Hematopoietic multipotent progenitor cell (in vitro differentiated cells): Measurements from ENCODE around the gene PPP1R27. TPM values are rescaled to one million over a fixed set of nuclear protein-coding genes. Genes with fewer than 3 reads are reported as not detected.
A peak's percentile ranks its signal among the peaks of the same experiment; 100 is the strongest.
"Not testable (repeated sequence)": the region's sequence is repeated elsewhere in the genome, so short reads cannot be mapped to it uniquely, and the experiment has no call there.

Experiments used
- DNase-seq, 3 donors: peaks; one replicate each; pipeline ENCODE4 v3.0.0-alpha.2; 2011 to 2015; ENCODE audit warnings: low read depth in 2 of 3, low spot score in 2 of 3
- total RNA-seq: library from RNA; depleted of rRNA; stranded (reverse); fragments of >200 nt; gene quantifications from one replicate; pipeline ENCODE4 v1.2.3, GENCODE V29; 2012

Gene PPP1R27
- total RNA-seq, 1 donor: 1.3 TPM

- no peak for DNase-seq
Observed at GRCh38 chr17:81842725-81843504, 8.1 kb upstream of the PPP1R27 start.

- no peak for DNase-seq
Observed at GRCh38 chr17:81842378-81842724, 7.5 kb upstream of the PPP1R27 start.

- DNase-seq: no peak
Observed at GRCh38 chr17:81841866-81842265, 7.0 kb upstream of the PPP1R27 start.

- DNase-seq: no peak
Observed at GRCh38 chr17:81840826-81841778, 6.3 kb upstream of the PPP1R27 start.

- not testable (repeated sequence) for DNase-seq
Observed at GRCh38 chr17:81840059-81840458, 5.2 kb upstream of the PPP1R27 start.

GRCh38 chr17:81839301-81839700, 4.5 kb upstream of the PPP1R27 start:
- no peak for DNase-seq

- no peak for DNase-seq
Observed at GRCh38 chr17:81838753-81839255, 4.0 kb upstream of the PPP1R27 start.

DNA sequence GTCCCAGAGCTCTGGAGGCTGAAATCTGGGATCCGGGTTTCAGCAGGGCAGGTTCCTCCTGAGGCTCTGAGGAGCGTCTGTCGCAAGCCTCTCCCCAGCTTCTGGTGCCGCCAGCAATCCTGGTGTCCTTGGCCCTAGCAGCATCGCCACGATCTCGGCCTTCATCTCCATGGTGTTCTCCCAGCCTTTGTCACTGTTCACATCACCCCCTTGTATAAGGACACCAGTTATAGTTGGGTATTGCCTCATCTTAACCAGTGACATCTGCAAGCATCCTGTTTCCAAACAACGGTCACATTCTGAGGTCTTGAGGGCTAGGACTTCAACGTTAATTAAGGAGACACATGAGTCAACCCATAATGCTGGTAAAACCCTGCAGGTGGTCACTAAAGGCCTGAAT, 2.8 kb upstream of the PPP1R27 start:
- DNase-seq: no peak

DNA sequence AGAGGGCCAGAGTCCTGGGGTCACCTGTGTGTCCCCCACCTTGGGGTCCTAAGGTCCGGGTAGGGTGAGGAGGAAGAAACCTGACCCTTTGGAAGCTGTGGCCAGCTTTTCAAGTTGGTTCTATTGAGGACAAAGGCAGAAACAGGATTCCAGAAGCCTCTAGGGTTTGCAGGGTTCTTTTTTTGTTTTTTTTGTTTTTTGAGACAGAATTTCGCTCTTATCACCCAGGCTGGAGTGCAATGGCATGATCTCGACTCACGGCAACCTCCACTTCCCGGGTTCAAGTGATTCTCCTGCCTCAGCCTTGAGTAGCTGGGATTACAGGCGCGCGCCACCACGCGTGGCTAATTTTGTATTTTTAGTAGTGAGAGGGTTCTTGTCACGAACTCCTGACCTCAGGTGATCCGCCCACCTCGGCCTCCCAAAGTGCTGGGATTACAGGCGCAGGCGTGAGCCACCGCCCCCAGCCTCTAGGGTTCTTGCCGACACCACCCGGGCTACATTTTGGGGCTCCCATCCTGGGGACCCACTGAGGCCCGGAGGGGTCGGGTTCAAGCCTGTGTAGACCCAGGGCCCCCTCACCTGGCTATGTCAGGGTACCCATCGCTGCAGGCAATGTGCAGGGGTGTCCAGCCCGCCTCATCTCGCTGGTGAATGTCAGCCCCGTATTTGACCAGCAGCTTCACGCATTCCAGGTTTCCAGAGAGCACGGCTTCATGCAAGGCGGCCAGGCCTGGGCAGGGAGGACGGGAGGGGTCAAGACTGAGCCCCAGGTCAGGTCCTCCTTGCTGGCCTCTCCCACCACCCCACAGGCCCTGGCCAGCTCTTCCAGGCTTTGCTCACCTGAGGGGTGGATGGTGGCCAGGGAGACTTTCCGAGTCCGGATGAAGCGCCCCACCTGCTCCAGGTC, 674 bp downstream of the PPP1R27 start:
- DNase-seq: no peak

DNA sequence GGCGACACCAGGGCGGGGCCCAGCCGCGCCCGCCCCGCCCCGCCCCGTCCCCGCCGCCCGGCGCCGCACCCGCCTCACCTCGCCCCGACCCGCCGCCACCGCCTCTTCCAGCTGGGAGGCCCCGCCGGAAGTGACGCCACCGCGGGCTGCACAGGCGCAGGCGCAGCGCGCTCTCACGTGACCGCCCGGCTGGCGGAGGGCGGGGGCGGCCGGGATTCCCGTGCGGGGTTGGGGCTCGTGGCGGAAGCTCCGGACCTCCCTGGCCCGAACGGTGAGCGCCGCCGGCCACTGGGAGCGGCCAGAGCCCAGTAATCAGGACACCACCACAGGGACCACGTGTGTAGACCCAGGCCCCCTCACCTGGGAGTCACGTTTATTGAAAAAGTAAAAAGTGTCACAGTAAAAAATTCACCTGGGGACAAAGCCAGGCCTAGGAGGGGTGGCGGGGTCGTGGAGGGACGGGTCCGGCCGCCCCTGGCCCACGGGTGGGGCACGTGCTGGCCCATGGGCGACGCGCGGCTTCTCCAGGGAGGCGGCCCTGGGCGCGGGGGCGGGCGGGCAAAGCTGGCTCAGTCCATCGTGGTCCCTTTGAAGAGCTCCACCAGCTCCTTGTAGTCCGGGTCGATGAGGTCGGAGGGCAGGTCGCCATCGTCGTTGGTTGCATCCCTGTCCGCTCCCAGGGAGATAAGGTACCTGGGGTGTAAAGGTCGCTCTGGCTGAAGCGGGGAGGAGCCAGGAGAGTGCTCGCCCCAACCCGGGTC, 1.5 kb downstream of the PPP1R27 start, which contains the start of gene MCRIP1:
Gene MCRIP1 (minus strand): TSS at position 132 of the 761 bp plus-strand sequence. CDS start 8,785 bp downstream, outside the sequence.
- peak; percentile 84 to 94 (median 92) for DNase-seq

DNA sequence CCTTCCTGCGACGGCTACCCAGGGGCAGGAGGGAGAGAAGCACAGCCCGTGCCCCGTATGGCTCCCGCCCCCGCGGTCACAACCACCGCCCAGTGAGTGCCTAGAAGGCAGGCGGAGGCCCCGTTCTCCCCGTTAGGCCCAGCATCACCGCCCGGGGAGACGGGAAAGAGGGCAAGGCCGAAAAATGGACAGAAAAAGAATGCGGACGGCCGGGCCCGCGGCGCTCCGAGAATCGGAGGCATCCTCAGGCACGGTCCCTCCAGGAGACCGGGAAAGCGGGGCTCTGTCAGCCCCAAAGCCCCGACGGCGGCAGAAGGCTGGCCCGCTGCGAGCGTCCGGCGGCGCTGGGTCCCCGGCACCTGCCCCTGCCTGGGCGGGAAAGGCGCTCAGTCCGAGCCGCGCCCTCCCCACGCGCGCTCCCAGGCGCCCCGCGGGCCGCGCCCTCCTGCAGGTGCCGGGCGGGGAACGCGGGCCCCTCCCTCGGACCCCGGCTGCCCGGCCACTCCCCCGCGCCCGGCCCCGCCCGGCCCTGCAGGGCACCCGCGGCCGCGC, 2.2 kb downstream of the PPP1R27 start:
- DNase-seq: peak in 1 of 3 donors; percentile 33

DNA sequence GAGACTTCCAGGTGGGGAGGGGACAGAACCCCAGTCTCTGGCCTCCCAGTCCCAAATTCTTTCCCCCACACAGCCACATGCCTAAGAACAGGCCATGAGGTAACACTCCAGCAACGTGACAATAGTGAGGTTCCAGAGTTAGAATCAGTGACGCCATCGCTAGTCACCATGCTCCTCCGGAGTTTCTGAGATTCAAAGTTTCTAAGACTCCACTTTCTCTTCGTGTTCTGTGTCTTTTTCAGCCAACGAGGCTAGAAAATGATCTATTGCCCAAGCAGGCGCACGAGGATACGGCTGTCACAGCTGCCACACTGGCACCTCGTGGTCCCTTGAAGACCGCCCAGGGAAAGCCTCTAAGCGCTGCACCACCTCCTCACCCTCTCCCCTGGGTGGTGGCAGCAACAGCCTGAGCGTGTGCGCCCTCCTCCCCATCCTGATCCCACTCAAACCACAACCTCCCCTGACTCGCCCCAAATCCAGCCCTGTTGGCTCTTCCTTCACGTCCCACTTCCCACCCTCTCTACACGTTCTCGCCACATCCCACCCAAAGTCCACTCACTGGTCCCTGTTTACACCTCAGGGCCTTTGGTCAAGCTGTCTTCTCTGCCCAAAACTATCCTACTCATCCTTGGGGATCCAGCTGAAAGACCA, 2.8 kb downstream of the PPP1R27 start:
- DNase-seq: peak in 2 of 3 donors; percentile 42 to 68

GRCh38 chr17:81831563-81831956, 3.3 kb downstream of the PPP1R27 start:
- no peak for DNase-seq

DNA sequence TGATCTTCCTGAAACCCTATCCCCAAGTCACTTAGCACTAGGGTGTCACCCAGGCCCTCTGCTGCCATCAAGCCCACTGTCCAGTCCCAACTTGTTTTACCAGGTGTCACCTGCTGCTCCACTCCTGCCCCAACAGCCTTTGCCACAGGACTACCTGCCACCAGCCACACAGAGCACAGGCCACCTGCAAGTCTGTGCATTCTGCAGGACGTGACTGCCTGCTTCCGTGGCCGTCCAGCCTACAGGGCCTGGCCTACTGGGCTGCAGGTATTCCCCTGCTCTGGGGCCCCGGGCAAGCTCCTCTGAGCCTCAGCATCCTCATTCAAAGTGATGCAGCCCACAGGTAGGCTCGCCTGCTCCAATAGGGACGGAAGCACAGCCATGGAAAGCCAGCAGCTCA, 5.0 kb downstream of the PPP1R27 start:
- no peak for DNase-seq

- no peak for DNase-seq
Observed at GRCh38 chr17:81828656-81829055, 6.2 kb downstream of the PPP1R27 start.

- no peak for DNase-seq
Observed at GRCh38 chr17:81825841-81826466, 8.9 kb downstream of the PPP1R27 start.

- no peak for DNase-seq
Observed at GRCh38 chr17:81824595-81824994, 10.3 kb downstream of the PPP1R27 start.

- DNase-seq: no peak
Observed at GRCh38 chr17:81823820-81824550, 10.9 kb downstream of the PPP1R27 start.
